HG03139 (cell line): ENCODE results near the gene CLDN5.

Experiments used
- ATAC-seq: cut with Tn5 transposase; IDR thresholded peaks from one replicate; pipeline ENCODE4 v1.9.1; 2021; ENCODE audit not compliant: unreplicated experiment

The CLDN5 gene

GRCh38 chr22:19522881-19523239 is 1.4 kb downstream of the CLDN5 start:
- ATAC-seq, result no peak

DNA sequence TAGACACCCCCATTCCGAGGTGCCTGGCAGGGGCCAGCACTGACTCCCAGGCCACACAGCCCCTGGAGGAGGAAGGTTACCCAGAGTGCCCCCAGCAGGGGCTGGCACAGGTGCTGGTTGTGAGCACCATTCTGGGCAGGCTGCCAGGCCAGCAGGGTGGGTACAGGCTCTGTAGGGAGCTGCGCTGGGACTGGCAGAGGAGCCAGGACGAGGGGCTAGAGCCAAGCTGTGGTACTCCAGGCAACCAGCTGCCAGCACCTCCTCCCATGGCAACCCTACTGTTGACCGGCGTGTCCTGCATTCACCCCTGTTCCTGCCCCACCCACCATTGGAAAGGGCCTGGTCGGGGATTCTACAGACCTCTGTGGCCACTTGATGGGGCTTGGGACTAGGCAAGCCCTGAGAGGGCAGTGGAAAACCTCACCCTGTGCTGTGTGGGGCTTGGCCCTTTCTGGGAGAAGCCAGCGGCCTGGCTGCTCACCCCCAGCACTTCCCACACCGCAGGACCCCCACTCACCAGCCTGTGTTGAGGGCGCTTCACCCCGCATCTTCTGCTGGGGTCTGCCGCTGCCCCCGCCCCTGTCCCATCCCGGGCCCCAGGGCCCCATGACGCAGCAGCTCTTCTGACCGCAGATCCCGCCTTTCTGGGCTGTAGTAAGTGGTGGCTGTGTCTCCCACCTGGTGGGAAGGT is 1.9 kb downstream of the CLDN5 start:
- no peak for ATAC-seq

GRCh38 chr22:19520566-19521305 is 3.5 kb downstream of the CLDN5 start:
- no peak for ATAC-seq

GRCh38 chr22:19520007-19520406 is 4.2 kb downstream of the CLDN5 start:
- ATAC-seq, result no peak

DNA sequence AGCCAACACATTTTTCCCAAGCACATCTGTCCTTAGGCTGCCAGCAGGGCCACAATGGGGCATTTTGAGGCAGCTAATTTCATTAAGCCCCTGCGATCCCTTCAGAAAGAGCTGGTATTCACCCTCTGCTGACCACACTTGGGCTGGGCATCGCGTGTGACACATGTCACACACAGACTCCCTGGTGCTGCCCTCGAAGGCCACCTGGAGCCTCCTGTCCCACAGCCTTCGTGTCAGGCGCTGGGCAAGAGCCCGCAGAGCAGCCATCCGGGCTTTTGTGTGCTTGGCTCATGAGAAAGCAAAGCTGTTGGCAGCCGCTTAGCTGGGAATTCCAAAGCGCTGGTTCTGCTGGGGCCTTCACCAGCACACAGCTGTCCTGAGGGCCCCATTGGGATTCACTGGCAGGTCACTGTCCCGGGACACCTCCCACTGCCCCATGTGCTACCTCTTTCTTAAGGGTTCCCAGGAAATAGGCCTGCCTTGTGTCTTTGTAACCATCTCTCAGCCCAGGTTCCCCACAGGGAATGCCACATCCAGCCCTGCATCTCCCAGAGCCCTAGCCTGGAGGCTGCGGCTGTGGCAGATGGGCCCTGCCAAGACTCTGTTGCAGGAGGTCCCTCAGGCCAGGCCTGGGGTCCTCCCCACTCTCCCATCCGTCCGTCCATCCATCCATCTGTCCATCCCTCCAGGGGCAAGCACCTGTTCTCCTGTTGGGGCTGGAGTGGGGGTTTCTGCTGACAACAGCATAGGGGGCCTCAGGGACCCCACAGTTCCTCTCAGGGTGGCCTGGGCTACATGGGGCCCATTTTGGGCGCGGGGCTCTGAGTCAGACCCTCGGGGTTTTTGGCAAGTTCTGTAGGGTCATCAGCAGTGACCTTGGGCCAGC is 4.9 kb downstream of the CLDN5 start:
- ATAC-seq, result no peak

DNA sequence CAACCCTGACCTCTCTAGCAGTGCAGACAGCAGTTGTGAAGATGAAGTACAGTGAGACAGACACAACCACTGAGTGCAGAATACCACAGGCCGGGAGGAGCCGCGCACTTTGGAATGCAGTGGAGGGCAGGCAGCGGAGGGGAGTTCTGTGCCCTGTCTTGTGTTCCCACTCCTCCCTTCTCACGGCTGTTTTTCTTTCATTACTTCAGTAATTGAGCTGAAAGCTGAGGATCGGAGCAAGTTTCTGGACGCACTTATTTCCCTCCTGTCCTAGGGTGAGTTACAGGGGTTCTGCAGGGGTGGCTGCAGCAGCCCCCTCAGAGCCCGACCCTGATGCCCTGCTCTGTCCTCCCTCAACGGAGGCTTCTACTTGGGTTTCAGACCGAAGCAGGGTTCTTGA is 5.6 kb downstream of the CLDN5 start:
- ATAC-seq, result no peak

DNA sequence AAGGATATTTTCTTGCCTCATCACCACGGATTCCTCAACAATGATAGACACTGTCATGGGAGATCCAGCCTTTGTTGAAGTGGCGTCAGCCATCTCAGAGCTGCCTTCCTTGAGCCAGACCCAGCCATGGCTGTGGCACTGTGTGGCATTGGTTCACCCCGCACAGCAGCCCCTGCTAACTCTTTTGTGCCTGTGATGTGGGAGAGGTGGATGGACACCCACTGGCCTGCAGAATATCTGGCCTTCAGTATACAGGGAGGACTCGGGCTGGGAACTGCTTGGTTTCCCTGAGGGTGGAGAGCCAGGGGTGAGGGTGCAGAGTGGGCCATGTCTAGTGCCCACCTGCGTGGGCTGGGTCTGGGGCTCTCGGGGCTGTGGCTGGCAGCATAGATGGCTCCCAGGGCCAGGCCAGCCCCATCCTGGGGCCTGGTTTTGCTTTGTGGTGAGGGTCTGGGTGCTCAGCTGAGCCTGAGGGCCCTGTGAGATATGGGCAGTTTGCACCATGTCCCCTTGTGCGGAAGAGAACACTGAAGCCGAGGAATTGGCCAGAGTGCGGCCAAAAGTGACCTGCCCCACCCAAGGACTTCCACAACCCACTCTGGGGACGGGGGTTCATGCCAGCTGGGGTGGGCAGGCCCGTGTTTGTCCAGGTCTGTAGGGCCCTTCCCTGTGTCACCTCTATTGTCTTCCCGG is 6.1 kb downstream of the CLDN5 start:
- no peak for ATAC-seq

- ATAC-seq, result no peak
Observed at GRCh38 chr22:19517171-19517500, 7.1 kb downstream of the CLDN5 start.

- no peak for ATAC-seq
Observed at GRCh38 chr22:19516378-19517170, 7.6 kb downstream of the CLDN5 start.

DNA sequence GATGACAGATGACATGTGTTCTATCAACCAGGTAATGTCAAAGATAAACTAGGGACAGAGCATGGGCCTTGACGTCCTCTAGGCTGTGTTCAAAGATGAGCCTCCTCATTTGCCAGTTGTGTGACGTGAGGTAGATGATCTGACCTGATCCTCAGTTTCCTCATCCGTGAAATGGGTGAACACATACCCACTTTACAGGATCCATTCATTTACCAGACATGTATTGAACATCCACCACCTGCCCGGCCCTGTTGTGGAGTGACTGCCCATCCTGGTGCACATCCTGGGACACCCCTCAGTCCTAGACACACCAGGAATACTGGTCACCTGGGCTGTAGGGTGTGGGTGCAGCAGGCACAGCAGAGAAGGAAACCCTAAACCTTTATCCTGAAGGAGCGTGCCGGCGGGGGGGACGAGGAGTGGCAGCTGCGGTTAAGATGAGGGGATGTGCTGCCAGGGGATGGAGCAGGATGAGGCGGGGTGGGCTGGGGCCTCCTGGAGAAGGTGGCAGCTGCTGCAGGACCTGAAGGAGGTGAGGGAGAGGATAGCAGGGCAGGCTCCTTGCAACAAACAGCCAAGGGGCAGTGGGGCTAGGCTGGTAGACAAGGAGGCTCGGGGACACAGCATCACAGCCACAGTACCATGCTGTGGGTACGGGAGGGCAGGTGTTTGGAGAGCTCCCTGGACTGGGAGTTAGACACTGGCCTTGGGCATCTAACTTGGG is 8.4 kb downstream of the CLDN5 start:
- no peak for ATAC-seq

- ATAC-seq, result no peak
Observed at GRCh38 chr22:19514831-19515565, 9.2 kb downstream of the CLDN5 start.

GRCh38 chr22:19513823-19514222 is 10.4 kb downstream of the CLDN5 start:
- ATAC-seq, result no peak

GRCh38 chr22:19510919-19511341 is 13.3 kb downstream of the CLDN5 start:
- no peak for ATAC-seq

GRCh38 chr22:19509923-19510322 is 14.3 kb downstream of the CLDN5 start:
- no peak for ATAC-seq

DNA sequence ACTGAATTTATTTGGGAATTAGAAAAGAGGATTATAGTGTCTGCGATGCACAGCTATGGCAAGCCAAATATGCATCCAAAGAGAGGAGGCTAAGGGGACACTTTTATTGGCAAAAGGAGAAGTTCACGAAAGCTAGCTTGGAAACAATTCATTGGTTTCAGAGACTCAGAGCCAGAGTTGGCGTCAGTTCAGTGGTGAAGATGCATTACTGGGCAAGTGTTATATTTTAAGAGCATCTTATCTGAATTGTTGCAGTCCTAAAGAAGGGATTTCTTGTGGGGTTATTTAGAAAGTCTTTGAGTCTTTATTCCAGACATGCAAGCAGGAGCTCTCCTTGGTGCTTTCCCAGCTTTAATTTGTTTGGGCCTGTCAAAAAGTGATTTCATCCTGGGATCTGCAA is 15.0 kb downstream of the CLDN5 start:
- ATAC-seq, result no peak

GRCh38 chr22:19508024-19508776 is 16.0 kb downstream of the CLDN5 start:
- no peak for ATAC-seq

GRCh38 chr22:19507534-19507861 is 16.7 kb downstream of the CLDN5 start:
- no peak for ATAC-seq

GRCh38 chr22:19506212-19506611 is 18.0 kb downstream of the CLDN5 start:
- no peak for ATAC-seq

- ATAC-seq, result no peak
Observed at GRCh38 chr22:19505735-19506126, 18.5 kb downstream of the CLDN5 start.
